ENCODE results near the gene ADGRD1. TPM values are rescaled to one million over a fixed set of nuclear protein-coding genes. Genes with fewer than 3 reads are reported as not detected.

Gene ADGRD1
- polyA plus RNA-seq, 1 donor: 84.8 TPM

DNA sequence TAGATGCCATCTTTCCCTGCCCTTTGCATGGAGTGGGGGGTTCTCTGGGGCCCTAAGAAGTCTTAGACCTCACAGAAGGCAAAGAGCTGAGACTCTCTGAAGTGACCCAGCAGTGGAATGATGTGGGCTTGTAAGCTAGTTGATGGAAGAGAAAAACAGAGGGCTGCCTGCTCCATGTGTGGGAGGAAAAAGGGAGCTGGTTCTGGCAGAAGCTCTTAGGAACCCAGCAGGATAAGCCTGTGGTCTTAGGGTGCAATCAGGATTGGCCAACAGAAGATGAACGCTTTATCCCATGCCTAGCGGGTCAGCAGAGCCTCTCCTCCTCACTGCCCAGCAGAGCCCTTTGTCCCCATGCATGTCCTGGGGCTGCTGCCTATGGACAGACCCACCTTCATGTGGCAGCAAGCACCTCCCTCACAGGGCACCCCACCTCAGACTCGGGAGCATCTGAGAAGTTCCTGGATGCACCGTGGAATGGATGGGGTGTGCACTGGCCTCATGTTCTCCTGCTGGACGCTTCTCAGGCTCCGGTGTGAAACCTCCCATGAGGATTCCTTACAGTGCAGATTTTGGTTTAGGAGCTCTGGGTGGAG, 152.7 kb downstream of the ADGRD1 start:
- peaks cover 5% of the 10 kb centered on the region for H3K4me1 ChIP-seq (ENCODE audit: control insufficient read depth, insufficient read depth, low read length)
- H3K27ac ChIP-seq (ENCODE audit: low read length): no peak overlapping the region
- peaks cover 36% of the 10 kb centered on the region for H3K36me3 ChIP-seq (ENCODE audit: control insufficient read depth, insufficient read depth, low read length)
- no peak overlapping the region for H3K4me3 ChIP-seq (ENCODE audit: low read length)
- no CpG with 5 or more reads among the region's 6 CpGs for WGBS (ENCODE audit: insufficient coverage, low lambda C conversion rate)
- no peaks in the 10 kb centered on the region for H3K9me3 ChIP-seq (ENCODE audit: control insufficient read depth, low read depth, low read length)
- H3K27me3 ChIP-seq (ENCODE audit: control insufficient read depth, insufficient read depth, low read length): no peaks in the 10 kb centered on the region
- no peak for DNase-seq

GRCh38 chr12:131108177-131108955, 154.7 kb downstream of the ADGRD1 start:
- DNase-seq: no peak
- H3K36me3 ChIP-seq (ENCODE audit: control insufficient read depth, insufficient read depth, low read length): peaks cover 38% of the 10 kb centered on the region
- H3K4me3 ChIP-seq (ENCODE audit: low read length): no peak overlapping the region
- no CpG with 5 or more reads among the region's 10 CpGs for WGBS (ENCODE audit: insufficient coverage, low lambda C conversion rate)
- no peaks in the 10 kb centered on the region for H3K27me3 ChIP-seq (ENCODE audit: control insufficient read depth, insufficient read depth, low read length)
- peaks cover 20% of the 10 kb centered on the region for H3K4me1 ChIP-seq (ENCODE audit: control insufficient read depth, insufficient read depth, low read length)
- no peaks in the 10 kb centered on the region for H3K9me3 ChIP-seq (ENCODE audit: control insufficient read depth, low read depth, low read length)
- H3K27ac ChIP-seq (ENCODE audit: low read length): no peak overlapping the region

DNA sequence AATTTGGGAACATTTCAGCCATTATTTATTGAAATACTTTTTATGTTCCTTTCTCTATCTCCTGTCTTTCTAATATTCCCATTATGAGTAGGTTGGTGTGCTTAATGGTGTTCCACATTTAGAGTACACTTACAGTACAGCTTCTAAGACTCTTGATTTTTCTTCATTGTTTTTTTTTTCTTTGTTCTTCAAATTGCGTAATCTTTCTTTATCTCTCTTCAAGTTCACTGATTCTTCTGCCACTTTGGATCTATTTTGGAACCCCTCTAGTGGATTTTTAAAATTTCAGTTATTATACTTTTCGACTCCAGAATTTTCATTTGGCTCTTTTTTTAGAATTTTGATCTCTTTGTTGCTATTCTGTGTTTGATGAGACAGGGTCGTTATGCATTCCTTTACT, 157.7 kb downstream of the ADGRD1 start:
- H3K4me1 ChIP-seq (ENCODE audit: control insufficient read depth, insufficient read depth, low read length): peaks cover 22% of the 10 kb centered on the region
- H3K36me3 ChIP-seq (ENCODE audit: control insufficient read depth, insufficient read depth, low read length): peaks cover 40% of the 10 kb centered on the region
- WGBS (ENCODE audit: insufficient coverage, low lambda C conversion rate): 100% methylated on average over 2 of the region's 3 CpGs
- H3K4me3 ChIP-seq (ENCODE audit: low read length): no peak overlapping the region
- no peaks in the 10 kb centered on the region for H3K9me3 ChIP-seq (ENCODE audit: control insufficient read depth, low read depth, low read length)
- no peak overlapping the region for H3K27ac ChIP-seq (ENCODE audit: low read length)
- DNase-seq: no peak
- no peaks in the 10 kb centered on the region for H3K27me3 ChIP-seq (ENCODE audit: control insufficient read depth, insufficient read depth, low read length)

GRCh38 chr12:131112021-131112420, 158.3 kb downstream of the ADGRD1 start:
- DNase-seq: no peak
- no peak overlapping the region for H3K27ac ChIP-seq (ENCODE audit: low read length)
- no peaks in the 10 kb centered on the region for H3K27me3 ChIP-seq (ENCODE audit: control insufficient read depth, insufficient read depth, low read length)
- H3K9me3 ChIP-seq (ENCODE audit: control insufficient read depth, low read depth, low read length): no peaks in the 10 kb centered on the region
- H3K4me1 ChIP-seq (ENCODE audit: control insufficient read depth, insufficient read depth, low read length): peaks cover 22% of the 10 kb centered on the region
- WGBS (ENCODE audit: insufficient coverage, low lambda C conversion rate): no CpG with 5 or more reads among the region's 1 CpG
- H3K4me3 ChIP-seq (ENCODE audit: low read length): no peak overlapping the region
- peaks cover 39% of the 10 kb centered on the region for H3K36me3 ChIP-seq (ENCODE audit: control insufficient read depth, insufficient read depth, low read length)

DNA sequence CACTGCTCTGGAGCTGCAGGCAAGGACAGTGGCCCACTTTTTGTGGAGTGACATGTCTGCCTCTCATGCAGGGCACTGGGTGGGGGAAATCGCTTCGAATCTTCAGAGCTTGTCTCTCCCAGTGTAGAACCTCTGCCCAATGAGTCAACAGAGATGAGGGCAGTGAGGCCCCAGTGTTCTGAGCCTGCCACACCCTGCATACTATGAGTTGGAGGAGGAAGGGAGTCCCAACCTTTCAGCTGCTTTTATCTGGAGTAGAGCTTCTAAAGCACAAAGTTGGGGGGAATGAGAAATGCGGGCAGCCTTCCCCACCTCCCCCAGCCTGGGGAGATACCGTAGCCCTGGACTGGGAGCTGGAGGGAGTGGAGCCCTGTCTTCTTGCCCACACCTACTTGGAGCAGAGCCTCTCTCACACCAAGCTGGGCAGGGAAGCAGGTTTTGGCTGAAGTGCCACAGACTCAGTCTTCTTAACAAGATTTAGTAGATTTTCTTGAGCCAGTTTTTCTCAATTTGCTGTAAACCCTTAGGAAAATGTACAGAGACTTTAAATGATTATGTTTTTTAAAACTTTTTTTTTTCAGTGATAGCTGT, 159.1 kb downstream of the ADGRD1 start:
- peak; percentile 55 to 79 for DNase-seq
- WGBS (ENCODE audit: insufficient coverage, low lambda C conversion rate): no CpG with 5 or more reads among the region's 4 CpGs
- H3K27ac ChIP-seq (ENCODE audit: low read length): peak overlapping the region; percentile 66

DNA sequence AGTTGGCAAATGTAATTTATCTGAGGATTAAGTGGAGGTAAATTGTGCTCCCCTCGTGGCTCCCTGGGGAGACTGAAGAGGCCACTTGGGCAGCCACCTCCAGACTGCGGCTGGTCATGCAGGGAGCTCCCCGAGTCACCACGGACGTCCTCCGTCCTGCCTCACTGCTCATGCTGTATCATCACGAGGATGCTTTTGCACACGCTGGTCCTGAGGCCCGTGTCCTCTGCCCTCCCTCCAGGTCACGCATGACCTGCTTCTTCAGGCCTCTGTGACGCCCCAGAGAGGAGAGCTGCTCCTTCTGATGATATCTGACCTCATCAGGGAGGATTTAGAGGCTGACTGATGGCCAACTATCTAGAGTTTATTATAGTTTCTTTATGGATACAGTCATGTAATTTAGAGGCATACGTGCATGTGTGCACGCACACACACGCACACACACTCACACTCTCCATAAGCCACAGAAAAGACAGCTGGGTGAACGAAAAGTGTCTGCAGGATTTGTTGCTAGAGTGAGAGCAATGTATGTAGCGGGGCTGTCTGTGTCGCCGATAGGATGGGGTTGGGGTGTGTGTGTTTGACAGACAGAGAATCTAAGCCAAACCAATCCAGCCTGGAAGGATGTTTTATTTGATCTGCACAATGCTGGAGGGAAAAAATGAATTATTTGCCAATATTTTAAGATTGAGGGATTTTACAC, 160.0 kb downstream of the ADGRD1 start:
- H3K4me3 ChIP-seq (ENCODE audit: low read length): no peak overlapping the region
- no CpG with 5 or more reads among the region's 18 CpGs for WGBS (ENCODE audit: insufficient coverage, low lambda C conversion rate)
- H3K27ac ChIP-seq (ENCODE audit: low read length): no peak overlapping the region
- H3K36me3 ChIP-seq (ENCODE audit: control insufficient read depth, insufficient read depth, low read length): peaks cover 36% of the 10 kb centered on the region
- no peaks in the 10 kb centered on the region for H3K27me3 ChIP-seq (ENCODE audit: control insufficient read depth, insufficient read depth, low read length)
- no peaks in the 10 kb centered on the region for H3K9me3 ChIP-seq (ENCODE audit: control insufficient read depth, low read depth, low read length)
- no peak for DNase-seq
- peaks cover 22% of the 10 kb centered on the region for H3K4me1 ChIP-seq (ENCODE audit: control insufficient read depth, insufficient read depth, low read length)

More for the DNA sequence above, 159.1 kb downstream of the ADGRD1 start:
- Histone ChIP-seq H3K9me3 (ENCODE audit: control insufficient read depth, low read depth, low read length) (no peaks in the 10 kb centered on the region), H3K4me3 (ENCODE audit: low read length) (no peak overlapping the region), H3K27me3 (ENCODE audit: control insufficient read depth, insufficient read depth, low read length) (no peaks in the 10 kb centered on the region), H3K4me1 (ENCODE audit: control insufficient read depth, insufficient read depth, low read length) (peaks cover 22% of the 10 kb centered on the region), H3K36me3 (ENCODE audit: control insufficient read depth, insufficient read depth, low read length) (peaks cover 37% of the 10 kb centered on the region)

DNA sequence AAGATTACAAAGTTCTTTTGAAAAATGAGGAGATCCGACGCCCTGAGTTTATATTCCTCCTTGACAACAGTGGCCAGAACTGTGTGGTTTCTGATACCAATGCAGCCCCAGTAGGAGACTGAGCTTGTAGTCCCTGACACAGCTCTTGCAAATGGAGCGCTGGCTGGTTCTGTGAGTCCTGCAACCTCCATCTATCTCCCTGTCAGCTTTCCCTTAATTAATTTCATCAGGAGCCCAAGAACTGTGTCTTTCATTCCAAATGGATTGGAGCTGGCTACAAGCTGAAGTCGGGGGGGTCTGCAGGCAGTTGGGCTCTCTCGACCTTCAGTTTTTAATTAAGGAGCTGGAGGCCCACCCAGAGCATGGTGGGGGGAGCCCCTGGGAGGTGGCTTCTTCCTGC, 160.6 kb downstream of the ADGRD1 start:
- Histone ChIP-seq H3K4me3 (ENCODE audit: low read length) (no peak overlapping the region), H3K27me3 (ENCODE audit: control insufficient read depth, insufficient read depth, low read length) (no peaks in the 10 kb centered on the region), H3K4me1 (ENCODE audit: control insufficient read depth, insufficient read depth, low read length) (peaks cover 22% of the 10 kb centered on the region), H3K27ac (ENCODE audit: low read length) (no peak overlapping the region), H3K36me3 (ENCODE audit: control insufficient read depth, insufficient read depth, low read length) (peaks cover 40% of the 10 kb centered on the region), H3K9me3 (ENCODE audit: control insufficient read depth, low read depth, low read length) (no peaks in the 10 kb centered on the region)
- no CpG with 5 or more reads among the region's 5 CpGs for WGBS (ENCODE audit: insufficient coverage, low lambda C conversion rate)
- DNase-seq: no peak

DNA sequence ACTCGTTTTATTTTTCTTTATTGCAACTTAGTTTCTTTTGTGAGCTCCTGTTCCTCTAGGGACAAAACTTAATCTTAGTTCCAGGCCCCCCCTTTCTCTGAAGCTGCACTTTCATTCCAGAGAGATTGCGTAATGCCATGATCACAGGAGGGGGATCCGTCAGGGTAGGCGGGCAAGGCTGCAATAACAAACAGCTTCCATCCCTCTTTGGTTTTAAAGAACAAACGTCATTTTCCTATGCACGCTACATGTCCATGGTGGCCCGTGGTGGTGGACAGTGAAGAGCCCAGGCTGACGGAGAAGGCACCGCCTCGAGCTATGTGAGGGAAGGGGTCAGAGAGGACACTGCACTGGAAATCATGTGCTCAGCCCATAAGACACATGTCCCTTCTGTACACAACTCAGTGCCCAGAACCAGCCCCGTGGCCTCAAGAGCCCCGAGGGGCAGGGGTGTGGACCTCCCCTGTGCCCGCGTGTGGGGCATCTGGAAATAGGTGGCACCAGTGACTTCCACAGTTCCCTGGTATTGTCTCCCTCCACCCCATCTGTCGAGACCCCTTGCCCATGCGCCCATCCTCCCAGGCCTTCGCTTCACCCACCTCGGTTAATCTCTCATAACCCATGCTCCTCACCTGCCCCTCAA, 161.4 kb downstream of the ADGRD1 start:
- Histone ChIP-seq H3K4me1 (ENCODE audit: control insufficient read depth, insufficient read depth, low read length) (peaks cover 22% of the 10 kb centered on the region), H3K27me3 (ENCODE audit: control insufficient read depth, insufficient read depth, low read length) (no peaks in the 10 kb centered on the region), H3K9me3 (ENCODE audit: control insufficient read depth, low read depth, low read length) (no peaks in the 10 kb centered on the region), H3K27ac (ENCODE audit: low read length) (no peak overlapping the region), H3K4me3 (ENCODE audit: low read length) (no peak overlapping the region), H3K36me3 (ENCODE audit: control insufficient read depth, insufficient read depth, low read length) (peaks cover 44% of the 10 kb centered on the region)
- DNase-seq: no peak
- 43% methylated on average over 1 of the region's 18 CpGs for WGBS (ENCODE audit: insufficient coverage, low lambda C conversion rate)

DNA sequence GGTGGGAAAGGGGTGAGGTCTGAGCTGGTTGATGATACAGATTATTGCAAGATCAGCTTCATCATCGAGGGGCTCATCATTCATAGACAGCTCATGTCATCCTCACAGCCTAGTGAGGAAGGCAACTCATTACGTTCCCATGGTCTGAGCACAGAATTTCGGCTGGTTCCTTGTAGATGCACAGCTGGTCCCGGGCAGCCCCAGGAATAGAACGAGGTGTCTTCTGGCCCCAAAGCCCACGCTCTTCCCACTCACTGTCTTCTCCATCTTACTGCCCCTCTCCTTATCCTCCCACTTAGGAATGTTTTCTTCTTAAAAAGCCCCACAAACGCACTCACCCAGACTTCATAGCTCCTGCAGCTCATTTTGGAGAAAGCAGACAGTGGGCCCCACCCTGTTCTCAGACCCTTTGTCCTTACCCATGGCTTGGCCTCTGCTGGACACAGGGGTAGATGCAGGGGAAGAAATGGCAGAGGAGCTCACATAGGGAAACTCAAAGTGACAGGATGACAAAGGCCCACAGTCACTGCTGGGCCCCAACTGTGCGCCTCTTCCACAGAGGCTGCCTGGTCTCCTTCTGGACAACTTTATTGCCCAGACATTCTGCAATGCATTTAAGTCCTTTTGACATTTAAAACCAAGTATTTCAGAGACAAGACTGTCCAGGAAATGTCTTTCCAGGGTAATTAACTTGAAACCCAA, 162.2 kb downstream of the ADGRD1 start:
- Histone ChIP-seq H3K4me3 (ENCODE audit: low read length) (no peak overlapping the region), H3K36me3 (ENCODE audit: control insufficient read depth, insufficient read depth, low read length) (peaks cover 52% of the 10 kb centered on the region), H3K27ac (ENCODE audit: low read length) (no peak overlapping the region), H3K9me3 (ENCODE audit: control insufficient read depth, low read depth, low read length) (no peaks in the 10 kb centered on the region), H3K27me3 (ENCODE audit: control insufficient read depth, insufficient read depth, low read length) (no peaks in the 10 kb centered on the region), H3K4me1 (ENCODE audit: control insufficient read depth, insufficient read depth, low read length) (peaks cover 22% of the 10 kb centered on the region)
- 100% methylated on average over 1 of the region's 8 CpGs for WGBS (ENCODE audit: insufficient coverage, low lambda C conversion rate)
- DNase-seq: no peak

Measured in large intestine (tissue), 3 donors.